OCI-LY3 (cell line): ENCODE data around the gene LRP5.

Source experiments
- H2AFZ ChIP-seq: fragments of 200-600, 300-600 bp; shearing (Covaris generic); 2 replicates; pipeline ENCODE4 v1.6.0; 2014; ENCODE audit warnings: antibody characterized with exemption, low read depth, low read length
- H3K27ac ChIP-seq: fragments of 200-600, 300-600 bp; sonication (generic); 2 replicates; pipeline ENCODE4 v1.5.1; 2014; ENCODE audit warnings: mild to moderate bottlenecking, low read length, moderate library complexity, mixed read lengths
- H3K27me3 ChIP-seq: fragments of 200-600, 300-600 bp; sonication (generic); 2 replicates; pipeline ENCODE4 v1.6.1; 2014; ENCODE audit warnings: low read depth, low read length, mixed read lengths
- H3K36me3 ChIP-seq: fragments of 200-600, 300-600 bp; sonication (generic); replicated peaks from 2 replicates; pipeline ENCODE3; 2014; ENCODE audit warnings: low read depth, low read length, mixed read lengths
- H3K4me1 ChIP-seq: fragments of 300-600, 200-600 bp; sonication (generic); 2 replicates; pipeline ENCODE4 v1.6.1; 2014; ENCODE audit warnings: low read length, mixed read lengths
- H3K4me2 ChIP-seq: fragments of 200-600, 300-600 bp; sonication (generic); 2 replicates; pipeline ENCODE4 v1.6.1; 2014; ENCODE audit warnings: low read length, mixed read lengths
- H3K4me3 ChIP-seq: fragments of 300-600, 200-600 bp; sonication (generic); 2 replicates; pipeline ENCODE4 v1.5.1; 2014; ENCODE audit warnings: antibody characterized with exemption, mild to moderate bottlenecking, low read length, moderate library complexity
- H3K79me2 ChIP-seq: fragments of 300-600, 200-600 bp; shearing (Covaris generic); 2 replicates; pipeline ENCODE4 v1.6.1; 2014; ENCODE audit warnings: mild to moderate bottlenecking, low read length, mixed read lengths
- H3K9ac ChIP-seq: fragments of 300-600, 200-600 bp; shearing (Covaris generic); 2 replicates; pipeline ENCODE4 v1.6.0; 2014; ENCODE audit warnings: mild to moderate bottlenecking, low read length, moderate library complexity
- H3K9me3 ChIP-seq: fragments of 200-600, 300-600 bp; shearing (Covaris generic); 2 replicates; pipeline ENCODE4 v1.6.1; 2014; ENCODE audit warnings: low read length, mixed read lengths; ENCODE audit not compliant: insufficient read depth
- H4K20me1 ChIP-seq: fragments of 200-600, 300-600 bp; sonication (generic); 2 replicates; pipeline ENCODE4 v1.6.1; 2016; ENCODE audit warnings: low read length, mixed read lengths; ENCODE audit not compliant: insufficient read depth
- CTCF ChIP-seq: fragments of 200-600, 300-600 bp; sonication (generic); IDR thresholded peaks from 2 replicates; pipeline ENCODE4 v1.5.1; 2014; ENCODE audit warnings: antibody characterized with exemption, low read length, low read depth
- EZH2phosphoT487 ChIP-seq: fragments of 200-600 bp; shearing (Covaris generic); IDR thresholded peaks from 2 replicates; pipeline ENCODE4 v1.6.1; 2018; ENCODE audit warnings: antibody characterized with exemption, mixed run types, low read depth

The LRP5 gene

GRCh38 chr11:68384530-68385081 is 72.2 kb downstream of the LRP5 start:
- Histone ChIP-seq H3K27ac (no peak overlapping the region), H3K36me3 (peaks cover 11% of the 10 kb centered on the region), H3K4me1 (peaks cover 15% of the 10 kb centered on the region), H4K20me1 (peaks cover 27% of the 10 kb centered on the region; the same call in 1 of the 2 replicates), H3K4me3 (no peak overlapping the region), H3K27me3 (no peaks in the 10 kb centered on the region), H3K9ac (no peak overlapping the region), H2AFZ (no peak overlapping the region), H3K9me3 (no peaks in the 10 kb centered on the region), H3K4me2 (no peak overlapping the region), H3K79me2 (no peaks in the 10 kb centered on the region)
- no peak for TF ChIP-seq CTCF
- TF ChIP-seq EZH2phosphoT487, result no peak

- peaks cover 14% of the 10 kb centered on the region for H3K4me1 ChIP-seq
- H3K4me2 ChIP-seq, result no peak overlapping the region
- no peak for TF ChIP-seq CTCF
- TF ChIP-seq EZH2phosphoT487, result no peak
- no peaks in the 10 kb centered on the region for H3K9me3 ChIP-seq
- no peak overlapping the region for H3K9ac ChIP-seq
- H3K4me3 ChIP-seq, result no peak overlapping the region
- no peak overlapping the region for H3K27ac ChIP-seq
- H4K20me1 ChIP-seq, result peaks cover 29% of the 10 kb centered on the region; the same call in 1 of the 2 replicates
- no peaks in the 10 kb centered on the region for H3K79me2 ChIP-seq
- peaks cover 15% of the 10 kb centered on the region for H3K36me3 ChIP-seq
- H3K27me3 ChIP-seq, result no peaks in the 10 kb centered on the region
- H2AFZ ChIP-seq, result no peak overlapping the region
Observed at GRCh38 chr11:68385128-68385527, 72.7 kb downstream of the LRP5 start.

GRCh38 chr11:68386331-68386978 is 74.1 kb downstream of the LRP5 start:
- TF ChIP-seq EZH2phosphoT487, result no peak
- TF ChIP-seq CTCF, result no peak
- Histone ChIP-seq H3K9me3 (no peaks in the 10 kb centered on the region), H3K4me2 (no peak overlapping the region), H3K27me3 (no peaks in the 10 kb centered on the region), H3K36me3 (peaks cover 17% of the 10 kb centered on the region), H2AFZ (no peak overlapping the region), H3K4me1 (peaks cover 6% of the 10 kb centered on the region; the same call in 1 of the 2 replicates), H3K79me2 (no peaks in the 10 kb centered on the region), H4K20me1 (peaks cover 29% of the 10 kb centered on the region; the same call in 1 of the 2 replicates), H3K9ac (no peak overlapping the region), H3K27ac (no peak overlapping the region), H3K4me3 (no peak overlapping the region)

DNA sequence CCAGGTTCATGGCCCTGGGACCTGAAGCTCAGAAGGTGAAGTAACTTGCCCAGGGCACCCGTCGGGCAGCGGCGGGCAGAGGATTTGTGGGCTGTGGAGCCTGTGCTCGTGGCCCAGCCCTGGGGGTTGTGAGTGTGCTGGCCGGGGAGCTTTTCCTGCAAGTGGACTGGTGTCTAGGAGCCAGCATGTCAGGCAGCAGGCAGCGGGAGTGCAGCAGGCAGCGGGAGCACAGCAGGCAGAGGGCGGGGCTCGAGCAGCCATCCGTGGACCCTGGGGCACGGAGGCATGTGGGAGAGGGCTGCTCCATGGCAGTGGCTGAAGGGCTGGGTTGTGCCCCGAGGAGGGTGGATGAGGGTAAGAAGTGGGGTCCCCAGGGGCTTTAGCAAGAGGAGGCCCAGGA is 75.4 kb downstream of the LRP5 start:
- no peak for TF ChIP-seq CTCF
- no peak for TF ChIP-seq EZH2phosphoT487
- Histone ChIP-seq H3K27me3 (no peaks in the 10 kb centered on the region), H3K9ac (no peak overlapping the region), H3K36me3 (peaks cover 17% of the 10 kb centered on the region), H3K27ac (no peak overlapping the region), H3K4me3 (no peak overlapping the region), H3K79me2 (no peaks in the 10 kb centered on the region), H4K20me1 (peaks cover 29% of the 10 kb centered on the region; the same call in 1 of the 2 replicates), H3K9me3 (no peaks in the 10 kb centered on the region), H2AFZ (no peak overlapping the region), H3K4me1 (peaks cover 6% of the 10 kb centered on the region; the same call in 1 of the 2 replicates), H3K4me2 (no peak overlapping the region)
